Measurements from ENCODE around the gene CDC42. TPM values are rescaled to one million over a fixed set of nuclear protein-coding genes. Genes with fewer than 3 reads are reported as not detected.

The CDC42 gene
- total and polyA plus RNA-seq, 2 of the 4 experiments (the other 2 are of a cell fraction), result 162 to 609 TPM

DNA sequence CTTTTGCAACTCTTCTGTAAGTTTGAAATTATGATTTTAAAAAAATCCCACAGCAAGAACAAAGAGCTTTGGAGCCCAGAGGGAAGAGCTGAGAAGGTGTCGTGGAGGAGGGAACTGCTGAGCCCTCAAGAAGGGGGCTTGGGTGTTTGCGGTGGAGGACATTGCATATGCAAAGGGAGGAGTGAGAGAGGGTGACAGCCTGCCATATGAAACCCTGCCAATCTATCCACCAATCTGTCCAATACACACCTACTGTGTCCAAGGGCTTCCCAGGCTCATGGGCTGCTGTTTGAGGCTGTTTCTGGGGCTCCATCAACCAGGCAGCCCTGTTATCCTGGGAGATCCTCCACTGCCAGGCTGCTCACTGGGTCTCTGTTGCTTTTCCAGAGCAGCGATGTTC, 75.2 kb downstream of the CDC42 start:
- 100% methylated on average over 1 of the region's 3 CpGs; no CpG with 5 or more reads in 1 of the 2 experiments for WGBS, 2 experiments (ENCODE audit: extremely low coverage in 2 of 2, insufficient read length in 1 of 2)
- H3K4ac ChIP-seq (ENCODE audit: low read depth, low read length), result no peak overlapping the region

More for the DNA sequence above, 75.2 kb downstream of the CDC42 start:
- Histone ChIP-seq H3K18ac (ENCODE audit: low read depth, low read length) (no peak overlapping the region), H3K27ac (ENCODE audit: insufficient read depth, low read length) (no peak overlapping the region), H3K56ac (ENCODE audit: extremely low read depth, insufficient read depth, low read length) (no peak overlapping the region), H2AFZ (replicated peaks; ENCODE audit: low read length, poor library complexity) (no peak overlapping the region), H4K8ac (ENCODE audit: low read depth in 2 of 2, low read length in 2 of 2) (no peak overlapping the region), H3K9me1 (ENCODE audit: insufficient read depth, low read length) (peaks cover 18% of the 10 kb centered on the region; the same call in 1 of the 2 replicates), H4K5ac (ENCODE audit: low read depth, low read length) (no peak overlapping the region), H2AK9ac (replicated peaks; ENCODE audit: low read depth, low read length, poor library complexity) (no peak overlapping the region), H4K91ac (ENCODE audit: insufficient read depth, low read depth, low read length) (no peak overlapping the region), H4K20me1 (ENCODE audit: insufficient read depth, low read length) (peaks cover 25% of the 10 kb centered on the region), H2BK15ac (ENCODE audit: low read depth, low read length) (no peak overlapping the region), H3K23ac (ENCODE audit: low read depth, low read length) (no peak overlapping the region), H3K9me3 (ENCODE audit: control insufficient read depth, insufficient read depth, low read length) (no peaks in the 10 kb centered on the region), H2BK20ac (ENCODE audit: low read depth, low read length) (no peak overlapping the region), H2AK5ac (ENCODE audit: low read depth, low read length) (no peak overlapping the region), H3K9ac (ENCODE audit: low read depth, low read length) (no peak overlapping the region), H3K79me1 (ENCODE audit: low read depth in 1 of 2, low read length in 2 of 2) (peaks cover 0 to 8% of the 10 kb centered on the region in 2 experiments; a peak in 3 of 4 replicates), H3K14ac (replicated peaks; ENCODE audit: low read depth, low read length) (no peak overlapping the region), H3K36me3 (ENCODE audit: control insufficient read depth, insufficient read depth, low read length) (peaks cover under 1% of the 10 kb centered on the region; the same call in 1 of the 2 replicates), H3K4me2 (ENCODE audit: low read depth, low read length) (no peak overlapping the region), H3K27me3 (ENCODE audit: control insufficient read depth, insufficient read depth, low read length) (no peaks in the 10 kb centered on the region), H2BK5ac (ENCODE audit: low read depth, low read length, poor library complexity, severe bottlenecking) (no peak overlapping the region), H3K4me3 (ENCODE audit: insufficient read depth, low read depth, low read length) (no peak overlapping the region), H3K4me1 (ENCODE audit: control insufficient read depth, insufficient read depth, low read length) (peaks cover 5% of the 10 kb centered on the region), H2BK120ac (ENCODE audit: low read depth, low read length) (no peak overlapping the region)
- dilution Hi-C loops (cut with HindIII; ENCODE audit: low sequenced_read_pairs, unreplicated experiment) (no loop called here), in situ Hi-C loops (cut with MboI; ENCODE audit: low sequenced_read_pairs) (no loop called here), intact Hi-C loops (cut with micrococcal nuclease) (no loop called here)
- no peak for DNase-seq
- BruUV-seq (replicated peaks), result no TSS peak
- CTCF ChIA-PET, result no interaction called here
- POLR2A ChIA-PET (ENCODE audit: unreplicated experiment), result no interaction called here
- no peak for ATAC-seq (ENCODE audit: low read depth)
- TF ChIP-seq, protein P1, sequence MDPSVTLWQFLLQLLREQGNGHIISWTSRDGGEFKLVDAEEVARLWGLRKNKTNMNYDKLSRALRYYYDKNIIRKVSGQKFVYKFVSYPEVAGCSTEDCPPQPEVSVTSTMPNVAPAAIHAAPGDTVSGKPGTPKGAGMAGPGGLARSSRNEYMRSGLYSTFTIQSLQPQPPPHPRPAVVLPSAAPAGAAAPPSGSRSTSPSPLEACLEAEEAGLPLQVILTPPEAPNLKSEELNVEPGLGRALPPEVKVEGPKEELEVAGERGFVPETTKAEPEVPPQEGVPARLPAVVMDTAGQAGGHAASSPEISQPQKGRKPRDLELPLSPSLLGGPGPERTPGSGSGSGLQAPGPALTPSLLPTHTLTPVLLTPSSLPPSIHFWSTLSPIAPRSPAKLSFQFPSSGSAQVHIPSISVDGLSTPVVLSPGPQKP (IDR thresholded peaks at IDR 0.05; ENCODE audit: borderline replicate concordance, low read depth, low read length), result no peak
- TF ChIP-seq MXI1 (IDR thresholded peaks at IDR 0.05; ENCODE audit: borderline replicate concordance, low read depth, low read length) (no peak), CHD1 (IDR thresholded peaks at IDR 0.05; ENCODE audit: low read depth, low read length) (no peak), SMC3 (IDR thresholded peaks at IDR 0.05; ENCODE audit: low read depth, low read length) (no peak), BHLHE40 (IDR thresholded peaks at IDR 0.05; ENCODE audit: low read depth, low read length) (no peak), POLR2A (IDR thresholded peaks at IDR 0.05; ENCODE audit: low read depth, low read length) (no peak), NFE2L2 (IDR thresholded peaks at IDR 0.05; ENCODE audit: low read depth, low read length) (no peak), CEBPB (IDR thresholded peaks at IDR 0.05; ENCODE audit: low read depth, low read length) (no peak), RCOR1 (IDR thresholded peaks at IDR 0.05; ENCODE audit: insufficient replicate concordance, low read length) (no peak), RAD21 (IDR thresholded peaks at IDR 0.05; ENCODE audit: low read length) (no peak), MAFK (IDR thresholded peaks at IDR 0.05; ENCODE audit: low read depth, low read length) (no peak), FOS (IDR thresholded peaks at IDR 0.05; ENCODE audit: low read depth, low read length) (no peak), MAZ (IDR thresholded peaks at IDR 0.05; ENCODE audit: borderline replicate concordance, low read depth, low read length) (no peak), RFX5 (IDR thresholded peaks at IDR 0.05; ENCODE audit: low read depth, low read length) (no peak)
- TF ChIP-seq, protein P2, sequence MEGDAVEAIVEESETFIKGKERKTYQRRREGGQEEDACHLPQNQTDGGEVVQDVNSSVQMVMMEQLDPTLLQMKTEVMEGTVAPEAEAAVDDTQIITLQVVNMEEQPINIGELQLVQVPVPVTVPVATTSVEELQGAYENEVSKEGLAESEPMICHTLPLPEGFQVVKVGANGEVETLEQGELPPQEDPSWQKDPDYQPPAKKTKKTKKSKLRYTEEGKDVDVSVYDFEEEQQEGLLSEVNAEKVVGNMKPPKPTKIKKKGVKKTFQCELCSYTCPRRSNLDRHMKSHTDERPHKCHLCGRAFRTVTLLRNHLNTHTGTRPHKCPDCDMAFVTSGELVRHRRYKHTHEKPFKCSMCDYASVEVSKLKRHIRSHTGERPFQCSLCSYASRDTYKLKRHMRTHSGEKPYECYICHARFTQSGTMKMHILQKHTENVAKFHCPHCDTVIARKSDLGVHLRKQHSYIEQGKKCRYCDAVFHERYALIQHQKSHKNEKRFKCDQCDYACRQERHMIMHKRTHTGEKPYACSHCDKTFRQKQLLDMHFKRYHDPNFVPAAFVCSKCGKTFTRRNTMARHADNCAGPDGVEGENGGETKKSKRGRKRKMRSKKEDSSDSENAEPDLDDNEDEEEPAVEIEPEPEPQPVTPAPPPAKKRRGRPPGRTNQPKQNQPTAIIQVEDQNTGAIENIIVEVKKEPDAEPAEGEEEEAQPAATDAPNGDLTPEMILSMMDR (conservative IDR thresholded peaks at IDR 0.05; ENCODE audit: low read depth, low read length), result no peak
- TF ChIP-seq, protein P3, sequence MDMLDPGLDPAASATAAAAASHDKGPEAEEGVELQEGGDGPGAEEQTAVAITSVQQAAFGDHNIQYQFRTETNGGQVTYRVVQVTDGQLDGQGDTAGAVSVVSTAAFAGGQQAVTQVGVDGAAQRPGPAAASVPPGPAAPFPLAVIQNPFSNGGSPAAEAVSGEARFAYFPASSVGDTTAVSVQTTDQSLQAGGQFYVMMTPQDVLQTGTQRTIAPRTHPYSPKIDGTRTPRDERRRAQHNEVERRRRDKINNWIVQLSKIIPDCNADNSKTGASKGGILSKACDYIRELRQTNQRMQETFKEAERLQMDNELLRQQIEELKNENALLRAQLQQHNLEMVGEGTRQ (IDR thresholded peaks at IDR 0.05; ENCODE audit: low read depth, low read length), result no peak

Measured in IMR-90 (cell line).